ENCODE results near the gene COL6A2. TPM values are rescaled to one million over a fixed set of nuclear protein-coding genes. Genes with fewer than 3 reads are reported as not detected.

COL6A2 gene
- total RNA-seq, 1 experiment from 2014 or later = 15.0 TPM

DNA sequence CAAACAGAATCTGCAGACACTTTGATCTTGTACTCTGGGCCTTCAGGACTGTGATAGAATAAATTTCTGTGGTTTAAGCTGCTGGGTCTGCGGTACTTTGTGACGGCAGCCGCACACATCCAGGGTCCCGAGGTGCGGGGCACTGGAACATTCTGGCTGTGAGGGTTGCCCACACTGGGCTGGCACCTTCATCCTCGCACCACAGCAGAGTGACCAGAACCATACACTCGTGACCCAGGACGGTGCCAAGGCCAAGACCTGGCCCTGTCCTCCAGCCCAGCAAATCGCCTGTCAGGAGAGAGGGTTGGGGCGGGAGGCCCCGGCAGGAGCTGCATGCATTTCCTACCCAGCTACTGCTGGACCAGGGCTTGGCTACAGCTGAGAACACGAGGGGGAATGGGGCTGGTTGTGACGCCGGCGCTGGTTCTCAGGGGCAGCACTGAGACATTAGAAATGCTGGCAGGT lies 60.1 kb downstream of the COL6A2 start:
- TF ChIP-seq EZH2 (IDR thresholded peaks at IDR 0.05; ENCODE audit: borderline replicate concordance, low read depth, low read length, poor library complexity, severe bottlenecking) = no peak
- TF ChIP-seq, protein P1, sequence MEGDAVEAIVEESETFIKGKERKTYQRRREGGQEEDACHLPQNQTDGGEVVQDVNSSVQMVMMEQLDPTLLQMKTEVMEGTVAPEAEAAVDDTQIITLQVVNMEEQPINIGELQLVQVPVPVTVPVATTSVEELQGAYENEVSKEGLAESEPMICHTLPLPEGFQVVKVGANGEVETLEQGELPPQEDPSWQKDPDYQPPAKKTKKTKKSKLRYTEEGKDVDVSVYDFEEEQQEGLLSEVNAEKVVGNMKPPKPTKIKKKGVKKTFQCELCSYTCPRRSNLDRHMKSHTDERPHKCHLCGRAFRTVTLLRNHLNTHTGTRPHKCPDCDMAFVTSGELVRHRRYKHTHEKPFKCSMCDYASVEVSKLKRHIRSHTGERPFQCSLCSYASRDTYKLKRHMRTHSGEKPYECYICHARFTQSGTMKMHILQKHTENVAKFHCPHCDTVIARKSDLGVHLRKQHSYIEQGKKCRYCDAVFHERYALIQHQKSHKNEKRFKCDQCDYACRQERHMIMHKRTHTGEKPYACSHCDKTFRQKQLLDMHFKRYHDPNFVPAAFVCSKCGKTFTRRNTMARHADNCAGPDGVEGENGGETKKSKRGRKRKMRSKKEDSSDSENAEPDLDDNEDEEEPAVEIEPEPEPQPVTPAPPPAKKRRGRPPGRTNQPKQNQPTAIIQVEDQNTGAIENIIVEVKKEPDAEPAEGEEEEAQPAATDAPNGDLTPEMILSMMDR (conservative IDR thresholded peaks at IDR 0.05; ENCODE audit: low read depth, low read length) = no peak
- no peaks in the 10 kb centered on the region for H3K9me3 ChIP-seq (ENCODE audit: low read depth, low read length, poor library complexity, severe bottlenecking)
- H3K36me3 ChIP-seq (ENCODE audit: insufficient read depth, low read length, poor library complexity, severe bottlenecking) = peaks cover 4% of the 10 kb centered on the region
- H3K4me3 ChIP-seq (ENCODE audit: low read depth, low read length, poor library complexity, severe bottlenecking) = no peak overlapping the region
- no peak for DNase-seq (ENCODE audit: low spot score)
- no peak overlapping the region for H3K27ac ChIP-seq (ENCODE audit: low read depth, low read length, poor library complexity, severe bottlenecking)
- BruUV-seq (replicated peaks) = no TSS peak
- no peaks in the 10 kb centered on the region for H3K27me3 ChIP-seq (replicated peaks; ENCODE audit: insufficient read depth, low read depth, low read length, poor library complexity)
- POLR2A ChIA-PET (ENCODE audit: low non-redundant PET) = no interaction called here
- intact Hi-C loops (cut with micrococcal nuclease; ENCODE audit: unreplicated experiment) = loop anchor here (2.0 kb wide), 1 partner anchor 15 kb away; no protein-coding TSS in a partner anchor
- CTCF ChIA-PET = interaction anchor here (0.6 kb wide), 1 partner anchor 10 kb away, joined by 3 read pairs; no protein-coding TSS in a partner anchor
- H3K4me1 ChIP-seq (ENCODE audit: insufficient read depth, low read length, poor library complexity, severe bottlenecking) = peaks cover 5% of the 10 kb centered on the region

DNA sequence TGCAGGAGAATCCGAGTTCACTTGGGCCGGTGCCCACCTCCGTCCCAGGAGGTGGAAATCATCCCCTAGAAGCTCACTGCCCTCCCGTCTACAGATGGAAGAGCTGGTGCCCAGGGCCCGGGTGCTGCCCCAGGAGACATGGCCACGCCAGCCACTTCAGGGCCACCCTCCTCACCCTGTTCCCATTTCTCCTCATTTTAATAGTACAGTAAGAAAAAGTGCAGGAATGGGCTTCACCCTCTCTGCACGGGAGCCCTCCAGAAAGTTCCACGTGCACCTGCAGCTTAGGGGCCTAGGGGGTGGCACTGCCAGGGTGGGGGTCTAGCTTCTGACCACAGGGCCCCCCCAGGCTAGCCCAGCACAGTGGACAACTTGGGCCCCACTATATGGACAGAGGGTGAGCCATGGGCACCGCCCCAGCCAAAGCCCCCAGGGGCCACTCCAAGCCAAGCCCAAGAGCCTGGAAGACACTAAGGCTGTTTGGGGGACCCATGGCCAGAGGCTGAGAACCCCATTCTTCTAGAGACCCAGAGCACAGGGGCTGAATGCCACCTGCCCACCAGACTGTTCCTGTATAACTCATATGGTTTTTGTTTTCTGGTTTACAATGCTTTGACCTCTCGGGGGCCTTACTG lies 60.9 kb downstream of the COL6A2 start:
- BruUV-seq (replicated peaks) = no TSS peak
- Histone ChIP-seq H3K4me1 (ENCODE audit: insufficient read depth, low read length, poor library complexity, severe bottlenecking) (peaks cover under 1% of the 10 kb centered on the region), H3K9me3 (ENCODE audit: low read depth, low read length, poor library complexity, severe bottlenecking) (no peaks in the 10 kb centered on the region), H3K36me3 (ENCODE audit: insufficient read depth, low read length, poor library complexity, severe bottlenecking) (peaks cover 4% of the 10 kb centered on the region), H3K27me3 (replicated peaks; ENCODE audit: insufficient read depth, low read depth, low read length, poor library complexity) (no peaks in the 10 kb centered on the region), H3K4me3 (ENCODE audit: low read depth, low read length, poor library complexity, severe bottlenecking) (no peak overlapping the region), H3K27ac (ENCODE audit: low read depth, low read length, poor library complexity, severe bottlenecking) (no peak overlapping the region)
- no peak for TF ChIP-seq EZH2 (IDR thresholded peaks at IDR 0.05; ENCODE audit: borderline replicate concordance, low read depth, low read length, poor library complexity, severe bottlenecking)
- TF ChIP-seq, protein P1 (conservative IDR thresholded peaks at IDR 0.05; ENCODE audit: low read depth, low read length) = no peak
- intact Hi-C loops (cut with micrococcal nuclease; ENCODE audit: unreplicated experiment) = loop anchor here (2.0 kb wide), 1 partner anchor 14 kb away; no protein-coding TSS in a partner anchor
- ChIA-PET CTCF (no interaction called here), POLR2A (ENCODE audit: low non-redundant PET) (no interaction called here)
- no peak for DNase-seq (ENCODE audit: low spot score)

DNA sequence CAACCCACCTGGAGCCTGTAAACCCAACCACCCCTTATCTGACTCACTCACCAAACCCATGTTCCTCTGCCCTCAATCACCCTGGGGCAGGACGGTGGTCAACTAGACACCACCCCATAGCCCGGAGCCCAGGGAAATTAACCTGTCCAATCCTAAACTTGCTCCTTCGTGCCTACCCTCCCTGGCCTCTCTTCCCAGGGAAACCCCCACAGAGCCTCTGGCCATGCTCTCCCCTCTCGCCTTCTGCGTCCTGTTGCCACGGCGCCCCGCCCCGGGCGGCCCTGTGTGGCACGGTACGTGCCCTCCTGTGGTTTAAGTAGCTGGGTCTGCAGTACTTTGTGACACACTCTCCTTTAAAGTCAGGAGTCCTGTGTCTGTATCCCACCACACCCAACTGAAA lies 61.5 kb downstream of the COL6A2 start:
- no peak overlapping the region for H3K27ac ChIP-seq (ENCODE audit: low read depth, low read length, poor library complexity, severe bottlenecking)
- CTCF ChIA-PET = no interaction called here
- no peak overlapping the region for H3K4me3 ChIP-seq (ENCODE audit: low read depth, low read length, poor library complexity, severe bottlenecking)
- no peaks in the 10 kb centered on the region for H3K27me3 ChIP-seq (replicated peaks; ENCODE audit: insufficient read depth, low read depth, low read length, poor library complexity)
- POLR2A ChIA-PET (ENCODE audit: low non-redundant PET) = no interaction called here
- BruUV-seq (replicated peaks) = no TSS peak
- no peak for DNase-seq (ENCODE audit: low spot score)
- no peaks in the 10 kb centered on the region for H3K9me3 ChIP-seq (ENCODE audit: low read depth, low read length, poor library complexity, severe bottlenecking)
- H3K4me1 ChIP-seq (ENCODE audit: insufficient read depth, low read length, poor library complexity, severe bottlenecking) = no peaks in the 10 kb centered on the region
- intact Hi-C loops (cut with micrococcal nuclease; ENCODE audit: unreplicated experiment) = loop anchor here (2.0 kb wide), 1 partner anchor 13 kb away; no protein-coding TSS in a partner anchor
- peaks cover 4% of the 10 kb centered on the region for H3K36me3 ChIP-seq (ENCODE audit: insufficient read depth, low read length, poor library complexity, severe bottlenecking)
- no peak for TF ChIP-seq EZH2 (IDR thresholded peaks at IDR 0.05; ENCODE audit: borderline replicate concordance, low read depth, low read length, poor library complexity, severe bottlenecking)
- TF ChIP-seq, protein P1 (conservative IDR thresholded peaks at IDR 0.05; ENCODE audit: low read depth, low read length) = no peak
